Measurements from ENCODE around the gene FCN1. TPM values are rescaled to one million over a fixed set of nuclear protein-coding genes. Genes with fewer than 3 reads are reported as not detected.

The FCN1 gene
- total and polyA plus RNA-seq, 2 donors = 1.9 to 3.6 TPM

DNA sequence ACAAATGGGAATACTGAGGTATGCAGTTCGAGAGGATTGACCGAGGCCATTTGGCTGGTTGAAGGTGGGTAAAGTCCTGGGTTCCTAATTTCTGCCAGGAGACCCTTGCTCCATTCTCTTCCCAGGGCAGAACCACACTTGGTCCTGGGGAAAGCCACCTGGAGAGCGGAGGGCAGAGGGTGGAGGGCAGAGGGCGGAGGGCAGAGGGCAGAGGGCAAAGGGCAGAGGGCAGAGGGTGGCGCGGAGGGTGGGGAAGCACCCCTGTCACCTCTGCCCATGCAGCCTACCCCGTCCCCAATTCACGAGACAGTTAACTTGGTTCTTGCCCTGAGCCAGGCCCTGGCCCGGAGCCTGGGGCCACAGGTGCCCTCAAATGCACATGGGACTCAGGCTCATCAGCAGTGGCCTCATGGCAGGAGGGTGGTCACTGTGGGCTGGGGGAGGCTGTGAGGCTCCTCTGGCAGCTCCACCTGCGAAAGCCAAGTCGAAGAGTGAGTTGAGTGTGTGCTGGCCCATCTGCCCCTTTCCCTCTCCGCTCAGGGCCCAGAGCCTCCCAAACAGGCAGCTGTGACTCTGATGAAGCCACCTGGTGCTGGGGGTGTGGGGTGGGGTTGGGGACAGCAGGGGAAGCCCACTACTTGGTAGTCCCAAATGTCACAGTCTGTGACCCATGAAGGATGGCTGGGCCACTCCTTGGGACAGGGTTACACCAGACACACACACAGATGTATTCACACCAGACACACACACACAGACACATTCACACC, 28.0 kb upstream of the FCN1 start:
- WGBS = 99% methylated on average over 12 of the region's 12 CpGs
- no peak for DNase-seq (ENCODE audit: extremely low spot score)
- Histone ChIP-seq H3K4me1 (ENCODE audit: insufficient read depth) (no peaks in the 10 kb centered on the region), H3K27ac (ENCODE audit: low read depth) (no peak overlapping the region), H3K36me3 (ENCODE audit: insufficient read depth) (no peaks in the 10 kb centered on the region), H3K4me3 (ENCODE audit: low read depth, low read length) (no peak overlapping the region)

DNA sequence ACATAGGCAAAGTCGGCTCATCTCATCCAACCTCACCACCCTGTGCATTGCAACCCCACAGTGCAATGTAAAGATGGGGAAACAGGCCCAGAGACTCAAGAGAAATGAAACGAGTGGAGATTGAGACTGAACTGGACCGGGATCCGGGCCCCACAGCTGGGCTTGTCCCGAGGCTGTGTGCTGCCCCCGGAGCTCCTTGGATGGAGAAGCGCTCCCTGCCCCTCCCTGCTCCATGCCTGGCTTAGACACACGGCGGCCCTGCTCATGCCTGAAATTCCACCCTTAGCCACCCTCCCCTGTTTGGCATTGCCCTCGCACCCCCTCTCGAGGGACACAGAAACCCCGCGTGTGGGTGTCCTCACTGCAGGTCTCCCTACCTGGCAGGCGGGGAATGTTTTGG, 27.2 kb upstream of the FCN1 start:
- no peak overlapping the region for H3K27ac ChIP-seq (ENCODE audit: low read depth)
- WGBS = 34% methylated on average over 14 of the region's 14 CpGs

DNA sequence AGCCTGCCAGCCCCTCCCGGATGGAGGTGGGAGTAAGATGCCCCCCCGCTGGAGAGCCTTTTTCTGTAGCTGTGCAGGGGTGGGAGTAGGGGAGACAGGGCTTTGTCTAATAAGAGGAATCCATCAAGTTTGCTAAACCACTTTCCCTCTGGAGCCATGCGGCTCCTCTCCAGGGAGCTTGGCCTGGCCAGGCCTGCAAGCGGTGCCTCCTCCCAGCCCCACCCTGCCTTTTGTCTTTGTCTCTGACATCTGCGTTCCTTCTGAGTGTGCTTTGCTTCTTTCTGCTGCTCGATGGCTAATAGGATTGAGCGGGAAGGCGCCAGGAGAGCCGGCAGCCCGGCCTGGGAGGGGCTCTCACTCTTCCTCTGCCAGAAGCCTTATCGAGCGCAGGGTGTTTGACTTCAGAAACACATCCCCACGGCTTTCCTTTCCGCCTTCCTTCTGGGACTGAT, 26.7 kb upstream of the FCN1 start:
- DNase-seq (ENCODE audit: extremely low spot score) = peak; percentile 62
- WGBS = 17% methylated on average over 14 of the region's 14 CpGs
- H3K27ac ChIP-seq (ENCODE audit: low read depth) = no peak overlapping the region

More for the DNA sequence above, 27.2 kb upstream of the FCN1 start:
- Histone ChIP-seq H3K4me3 (ENCODE audit: low read depth, low read length) (no peak overlapping the region), H3K36me3 (ENCODE audit: insufficient read depth) (no peaks in the 10 kb centered on the region), H3K4me1 (ENCODE audit: insufficient read depth) (no peaks in the 10 kb centered on the region)
- no peak for DNase-seq (ENCODE audit: extremely low spot score)

DNA sequence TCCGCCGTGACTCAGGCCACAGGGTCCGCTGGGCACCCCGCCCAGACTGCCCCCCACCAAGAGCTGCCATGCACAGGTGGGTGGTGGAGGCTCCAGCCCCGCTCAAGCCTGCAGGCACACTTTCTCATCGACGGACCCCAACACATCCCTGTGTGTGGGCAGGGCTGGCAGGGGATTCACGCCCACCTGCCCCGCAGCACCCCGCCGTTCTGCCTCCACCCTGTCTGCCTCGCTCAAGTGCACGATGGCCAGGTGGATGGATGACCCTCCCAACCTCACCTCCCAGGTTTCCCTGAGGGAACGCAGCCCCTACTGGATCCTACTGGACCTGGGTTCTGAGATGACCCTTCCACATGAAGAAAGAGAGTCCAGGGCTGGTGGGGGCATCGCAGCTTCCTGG, 26.1 kb upstream of the FCN1 start:
- DNase-seq (ENCODE audit: extremely low spot score) = no peak
- H3K27ac ChIP-seq (ENCODE audit: low read depth) = no peak overlapping the region

More for the DNA sequence above, 26.7 kb upstream of the FCN1 start:
- H3K4me1 ChIP-seq (ENCODE audit: insufficient read depth) = no peaks in the 10 kb centered on the region
- H3K4me3 ChIP-seq (ENCODE audit: low read depth, low read length) = no peak overlapping the region
- H3K36me3 ChIP-seq (ENCODE audit: insufficient read depth) = no peaks in the 10 kb centered on the region

DNA sequence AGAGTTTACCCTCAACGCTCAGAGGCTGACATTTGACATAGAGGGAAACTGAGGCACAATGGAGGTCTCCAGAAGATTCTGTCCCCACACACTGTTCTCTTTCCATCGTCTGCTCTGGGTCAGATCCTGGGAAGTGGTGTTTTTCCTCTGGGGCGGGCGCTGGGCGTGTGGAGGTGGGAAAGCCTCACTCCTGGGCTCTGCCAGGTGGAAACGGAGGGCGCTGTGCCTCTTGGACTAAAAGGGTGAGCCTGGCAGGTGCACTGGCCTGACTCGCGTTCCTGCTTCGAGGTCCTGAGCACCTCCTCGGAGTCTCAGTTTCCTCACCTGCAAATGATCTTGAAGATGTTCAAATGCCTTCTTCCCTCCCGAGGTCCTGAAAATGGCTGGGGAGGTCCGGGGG, 25.7 kb upstream of the FCN1 start:
- DNase-seq (ENCODE audit: extremely low spot score) = no peak

More for the DNA sequence above, 26.1 kb upstream of the FCN1 start:
- 91% methylated on average over 15 of the region's 15 CpGs for WGBS
- H3K4me3 ChIP-seq (ENCODE audit: low read depth, low read length) = no peak overlapping the region
- no peaks in the 10 kb centered on the region for H3K4me1 ChIP-seq (ENCODE audit: insufficient read depth)
- no peaks in the 10 kb centered on the region for H3K36me3 ChIP-seq (ENCODE audit: insufficient read depth)

DNA sequence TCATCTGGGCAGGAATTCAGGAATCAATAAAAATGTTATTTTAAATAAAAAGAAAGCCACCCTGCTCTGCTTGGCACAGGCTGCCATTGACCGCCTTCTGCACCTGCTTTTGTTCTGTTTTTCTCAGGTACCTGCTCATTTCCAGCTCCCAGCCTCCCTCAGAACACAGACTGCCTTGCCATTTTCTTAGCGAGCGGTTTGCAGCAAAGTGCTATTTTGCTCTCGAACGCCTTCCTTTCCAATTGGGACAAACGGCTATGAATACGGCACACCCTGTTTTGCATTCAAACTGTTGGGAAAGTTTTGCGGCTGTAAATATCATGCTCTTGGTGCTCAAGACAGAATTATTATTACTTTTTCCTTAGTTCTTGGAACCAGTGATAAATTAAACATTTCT, 25.1 kb upstream of the FCN1 start:
- Histone ChIP-seq H3K36me3 (ENCODE audit: insufficient read depth) (no peaks in the 10 kb centered on the region), H3K4me3 (ENCODE audit: low read depth, low read length) (no peak overlapping the region), H3K27ac (ENCODE audit: low read depth) (no peak overlapping the region), H3K4me1 (ENCODE audit: insufficient read depth) (no peaks in the 10 kb centered on the region)
- 36% methylated on average over 8 of the region's 8 CpGs for WGBS
- no peak for DNase-seq (ENCODE audit: extremely low spot score)

More for the DNA sequence above, 25.7 kb upstream of the FCN1 start:
- Histone ChIP-seq H3K4me1 (ENCODE audit: insufficient read depth) (no peaks in the 10 kb centered on the region), H3K4me3 (ENCODE audit: low read depth, low read length) (no peak overlapping the region), H3K36me3 (ENCODE audit: insufficient read depth) (no peaks in the 10 kb centered on the region), H3K27ac (ENCODE audit: low read depth) (no peak overlapping the region)
- WGBS = 89% methylated on average over 13 of the region's 13 CpGs

DNA sequence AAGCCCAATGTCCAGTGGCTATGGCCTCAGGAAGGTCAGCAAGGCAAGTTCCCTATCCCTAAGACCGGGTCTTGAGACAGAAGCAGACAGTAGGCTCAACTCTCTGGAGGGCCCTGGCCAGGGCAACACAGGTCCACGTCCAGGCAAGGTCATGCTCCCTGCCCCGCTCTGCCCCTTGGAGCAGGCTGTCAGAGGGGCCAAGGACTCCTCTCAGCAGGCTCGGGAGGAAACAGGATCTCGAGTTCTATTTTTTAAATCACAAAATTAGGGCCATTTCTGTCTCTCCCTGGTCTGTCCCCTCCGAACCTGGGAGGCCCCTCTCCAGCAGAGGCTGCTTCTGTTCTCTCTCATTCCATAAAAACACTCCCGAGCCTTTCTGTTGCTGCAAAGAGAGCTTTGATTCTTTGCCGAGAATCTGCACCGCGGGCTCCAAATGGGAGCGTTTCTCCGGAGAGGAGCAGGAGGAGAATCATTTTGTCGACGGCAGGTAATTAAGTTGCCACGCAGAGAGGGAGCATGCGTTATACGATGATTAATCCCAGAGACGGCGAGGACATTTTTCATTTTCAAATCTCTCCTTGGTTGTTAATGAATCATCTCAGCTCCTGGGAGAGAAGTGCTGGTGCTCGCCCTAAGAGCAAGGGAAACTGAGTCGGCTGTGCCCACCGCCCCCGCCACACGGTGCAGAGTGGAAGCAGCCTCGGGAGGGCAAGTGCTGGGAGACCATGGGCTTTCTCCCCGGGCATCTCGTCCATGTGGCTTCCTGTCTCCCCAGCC, 24.5 kb upstream of the FCN1 start:
- H3K36me3 ChIP-seq (ENCODE audit: insufficient read depth) = no peaks in the 10 kb centered on the region
- DNase-seq (ENCODE audit: extremely low spot score) = no peak
- no peaks in the 10 kb centered on the region for H3K4me1 ChIP-seq (ENCODE audit: insufficient read depth)
- 37% methylated on average over 27 of the region's 27 CpGs for WGBS
- H3K4me3 ChIP-seq (ENCODE audit: low read depth, low read length) = no peak overlapping the region
- no peak overlapping the region for H3K27ac ChIP-seq (ENCODE audit: low read depth)

DNA sequence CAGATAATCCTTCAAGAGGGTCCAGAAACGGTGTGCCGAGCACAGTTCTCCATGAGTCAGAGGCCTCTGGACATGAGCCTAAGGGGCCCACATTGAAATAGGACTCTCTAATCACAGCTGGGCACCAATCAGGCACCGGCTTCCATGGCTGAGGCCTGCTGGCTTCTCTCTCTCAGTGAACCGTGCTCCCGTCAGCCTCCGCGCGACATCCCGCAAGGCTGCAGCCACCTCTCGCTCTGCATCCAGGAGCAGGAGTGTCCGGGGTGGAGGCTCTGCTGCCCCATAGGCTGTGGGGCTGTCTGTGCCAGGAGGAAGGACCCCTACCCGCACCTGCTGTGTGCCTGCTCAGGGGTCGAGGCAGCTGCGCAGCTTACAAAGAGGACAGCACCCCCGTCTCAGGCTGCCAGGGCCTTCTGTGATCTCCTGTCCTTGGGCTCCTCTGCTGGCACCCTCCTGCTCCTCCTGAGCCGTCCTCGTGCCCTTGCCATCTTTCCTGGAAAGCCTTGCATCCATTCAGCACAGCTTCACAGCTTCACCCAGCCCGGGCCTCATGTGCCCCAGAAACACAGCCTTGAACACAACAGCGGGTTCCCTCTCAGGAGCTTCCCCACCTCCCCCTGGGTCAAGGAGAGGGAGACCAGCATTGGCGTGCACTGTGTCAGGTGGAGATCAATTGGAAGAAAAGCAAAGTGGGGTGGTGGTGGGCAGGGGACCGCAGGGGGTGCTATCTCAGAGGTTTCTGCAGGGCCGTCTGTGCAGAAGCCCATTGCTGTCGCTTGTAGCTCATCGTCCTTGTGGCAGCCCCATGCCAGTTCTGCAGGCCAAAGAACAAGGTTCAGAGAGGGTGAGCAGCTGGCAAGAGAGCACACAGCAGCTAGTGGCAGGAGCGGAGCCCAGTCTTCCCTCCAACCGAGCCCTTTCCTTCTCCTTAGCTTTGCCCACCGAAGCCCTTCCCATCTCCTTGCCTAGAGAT, 22.8 kb upstream of the FCN1 start:
- WGBS = 89% methylated on average over 27 of the region's 27 CpGs
- DNase-seq (ENCODE audit: extremely low spot score) = no peak
- H3K4me1 ChIP-seq (ENCODE audit: insufficient read depth) = no peaks in the 10 kb centered on the region

DNA sequence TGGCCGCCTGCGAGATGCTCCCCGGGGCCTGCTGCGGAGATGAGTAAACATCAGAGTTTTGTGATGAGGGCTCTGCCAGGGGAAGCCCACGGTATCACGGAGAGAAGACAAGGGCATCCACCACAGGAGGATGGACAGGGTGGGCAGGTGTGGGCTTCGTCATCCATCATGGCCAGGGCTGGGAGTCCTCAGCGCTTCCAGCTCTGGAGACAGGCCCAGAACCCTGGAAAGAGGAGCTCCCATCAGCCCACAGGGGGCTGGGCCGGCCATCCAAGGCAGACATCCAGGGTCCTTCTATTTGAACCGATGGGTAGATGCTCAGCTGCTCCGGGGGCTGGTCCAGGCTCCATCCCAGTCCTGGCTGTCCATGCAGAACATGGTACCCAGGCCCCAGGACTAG, 22.1 kb upstream of the FCN1 start:
- Histone ChIP-seq H3K4me3 (ENCODE audit: low read depth, low read length) (no peak overlapping the region), H3K4me1 (ENCODE audit: insufficient read depth) (no peaks in the 10 kb centered on the region), H3K27ac (ENCODE audit: low read depth) (no peak overlapping the region), H3K36me3 (ENCODE audit: insufficient read depth) (no peaks in the 10 kb centered on the region)
- WGBS = 87% methylated on average over 11 of the region's 11 CpGs
- no peak for DNase-seq (ENCODE audit: extremely low spot score)

More for the DNA sequence above, 22.8 kb upstream of the FCN1 start:
- Histone ChIP-seq H3K4me3 (ENCODE audit: low read depth, low read length) (no peak overlapping the region), H3K27ac (ENCODE audit: low read depth) (no peak overlapping the region), H3K36me3 (ENCODE audit: insufficient read depth) (no peaks in the 10 kb centered on the region)

DNA sequence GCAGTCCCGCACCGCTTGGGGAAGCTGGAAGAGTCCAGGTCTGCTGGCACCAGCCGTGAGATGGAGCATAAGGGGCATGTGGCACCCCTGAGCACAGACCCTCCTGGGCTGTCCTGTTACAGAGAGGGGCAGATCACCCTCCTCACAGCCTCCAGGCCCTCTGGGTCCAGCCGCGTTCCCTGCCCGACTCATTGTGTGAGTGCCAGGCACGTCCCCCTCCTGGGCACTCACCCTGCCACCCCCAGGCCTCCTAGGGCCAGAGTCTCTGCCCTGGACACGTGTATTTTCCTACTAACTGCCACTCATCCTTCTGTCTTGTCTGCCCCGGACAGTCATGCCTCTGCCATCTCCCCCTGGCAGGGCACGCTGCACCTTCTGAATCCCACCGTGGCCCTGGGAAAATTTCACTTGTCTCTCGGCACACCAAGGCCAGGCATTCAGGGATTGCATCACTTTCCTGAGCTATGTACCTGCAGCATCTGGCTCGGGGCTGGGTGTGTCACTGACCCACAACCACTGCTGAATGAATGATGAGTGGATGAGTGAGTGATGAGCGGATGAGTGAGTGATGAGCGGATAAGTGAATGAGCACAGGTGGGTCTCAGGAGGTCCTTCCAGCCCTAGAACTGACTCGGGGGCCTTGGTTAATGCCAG, 21.5 kb upstream of the FCN1 start:
- Histone ChIP-seq H3K4me1 (ENCODE audit: insufficient read depth) (no peaks in the 10 kb centered on the region), H3K4me3 (ENCODE audit: low read depth, low read length) (no peak overlapping the region), H3K36me3 (ENCODE audit: insufficient read depth) (no peaks in the 10 kb centered on the region), H3K27ac (ENCODE audit: low read depth) (no peak overlapping the region)
- 85% methylated on average over 16 of the region's 16 CpGs for WGBS
- DNase-seq (ENCODE audit: extremely low spot score) = no peak

DNA sequence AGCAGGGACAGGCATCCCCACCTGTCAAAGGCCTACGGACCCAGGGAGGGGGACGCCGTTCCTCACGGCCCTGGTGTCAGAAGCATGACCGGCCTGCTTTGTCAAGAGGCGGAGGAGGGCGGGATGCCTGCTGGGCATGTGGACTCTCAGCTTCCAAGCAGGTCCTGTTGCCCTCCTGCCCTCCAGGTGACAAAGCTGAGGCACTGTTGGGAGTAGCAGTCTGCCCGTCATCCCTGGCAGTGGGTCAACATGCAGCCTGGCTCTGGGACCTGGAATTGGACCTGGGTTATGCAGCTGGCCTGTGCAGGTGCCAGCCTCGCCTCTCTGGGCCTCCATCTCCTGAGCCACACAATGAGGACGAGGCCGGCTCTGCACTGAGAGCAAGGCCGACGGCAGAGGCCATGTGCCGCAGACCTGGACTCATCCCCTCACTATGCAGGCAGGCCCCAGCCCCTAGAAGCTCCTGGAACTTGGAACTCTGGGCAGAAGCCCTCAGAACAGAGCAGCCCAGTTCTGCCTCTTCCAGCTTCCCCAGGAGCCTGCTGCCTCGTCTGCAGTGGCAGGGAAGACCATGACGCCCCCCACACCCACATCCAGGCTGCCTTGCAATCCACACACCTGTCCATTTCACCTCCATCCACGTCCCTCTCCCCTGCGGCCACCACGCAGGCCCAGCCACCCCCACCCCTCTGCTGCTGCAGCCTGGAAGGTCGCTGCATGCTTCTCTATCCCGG, 20.8 kb upstream of the FCN1 start:
- Histone ChIP-seq H3K4me3 (ENCODE audit: low read depth, low read length) (no peak overlapping the region), H3K36me3 (ENCODE audit: insufficient read depth) (no peaks in the 10 kb centered on the region), H3K4me1 (ENCODE audit: insufficient read depth) (no peaks in the 10 kb centered on the region), H3K27ac (ENCODE audit: low read depth) (no peak overlapping the region)
- DNase-seq (ENCODE audit: extremely low spot score) = no peak
- WGBS = 83% methylated on average over 21 of the region's 21 CpGs

DNA sequence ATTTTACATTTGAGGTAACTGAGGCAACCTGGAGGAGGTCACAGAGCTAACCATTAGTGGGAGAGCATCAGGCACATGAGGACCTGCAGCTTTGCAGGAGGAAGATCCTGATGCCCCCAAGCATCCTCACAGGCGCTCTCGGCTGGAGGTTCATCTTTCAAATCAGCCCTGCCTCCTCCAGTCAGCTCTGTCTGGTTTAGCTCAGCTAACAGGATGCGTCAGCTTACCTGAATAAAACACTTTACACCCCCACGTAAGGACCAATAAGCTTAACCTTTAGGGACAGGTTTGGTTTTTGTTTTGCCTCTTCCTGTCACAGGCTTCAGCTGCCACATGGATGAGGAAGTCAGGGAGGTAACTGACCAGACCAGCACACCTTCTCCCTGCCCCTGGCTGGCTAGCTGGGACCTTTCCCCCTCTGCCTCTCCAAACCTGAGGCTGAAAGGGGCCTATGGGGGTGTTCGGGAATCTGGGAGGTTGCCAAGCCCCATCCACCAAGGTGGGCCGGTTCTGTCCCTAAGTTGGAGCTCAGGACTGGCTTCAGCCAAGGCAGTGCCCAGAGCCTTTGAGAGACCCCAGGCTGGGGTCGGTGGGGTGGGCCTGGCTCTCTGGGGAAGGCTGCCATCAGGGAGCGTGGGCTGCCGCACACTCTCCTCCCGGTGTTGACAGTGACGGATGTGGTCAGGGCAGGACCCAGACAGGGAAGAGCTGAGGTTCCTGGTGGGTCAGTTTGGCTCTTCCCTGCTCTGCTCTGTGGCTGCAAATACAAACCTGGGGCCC, 20.0 kb upstream of the FCN1 start:
- H3K4me3 ChIP-seq (ENCODE audit: low read depth, low read length) = no peak overlapping the region
- WGBS = 67% methylated on average over 11 of the region's 11 CpGs
- H3K4me1 ChIP-seq (ENCODE audit: insufficient read depth) = no peaks in the 10 kb centered on the region
- H3K27ac ChIP-seq (ENCODE audit: low read depth) = no peak overlapping the region
- no peak for DNase-seq (ENCODE audit: extremely low spot score)
- no peaks in the 10 kb centered on the region for H3K36me3 ChIP-seq (ENCODE audit: insufficient read depth)
